GM12878 (cell line): ENCODE measurements around the gene GALE. TPM values are rescaled to one million over a fixed set of nuclear protein-coding genes. Genes with fewer than 3 reads are reported as not detected.
A peak's percentile ranks its signal among the peaks of the same experiment; 100 is the strongest.

Experiments used
- ATAC-seq: fragments of 200-7000 bp; cut with Tn5 transposase; 3 replicates; pipeline ENCODE4 v1.9.1; 2020; ENCODE audit warnings: mild to moderate bottlenecking, moderate library complexity
- BruUV-seq: library from RNA; stranded (reverse); fragments of 400-500 nt; replicated peaks from 2 replicates; lab custom pipeline; 2021; lab: Mats Ljungman, UMichigan
- CTCF ChIA-PET: fragments of 300-600 bp; sonication (Branson Sonifier 250); formaldehyde crosslinking; extraction: SDS; loops from one replicate; lab custom pipeline; 2021; ENCODE audit warnings: inconsistent platforms; lab: Yijun Ruan, JAX
- POLR2A ChIA-PET: fragments of 350-600 bp; formaldehyde crosslinking; extraction: SDS; loops from one replicate; lab custom pipeline; 2021; ENCODE audit warnings: inconsistent platforms; lab: Charles Lee
- RAD21 ChIA-PET: fragments of 300-600 bp; sonication (Branson Sonifier 250); formaldehyde crosslinking; loops from one replicate; lab custom pipeline; 2023; ENCODE audit warnings: antibody characterized with exemption; ENCODE audit not compliant: unreplicated experiment; lab: Charles Lee
- SMC1A ChIA-PET: fragments of 300-600 bp; sonication (Branson Sonifier 250); formaldehyde crosslinking; loops from one replicate; lab custom pipeline; 2023; ENCODE audit not compliant: unreplicated experiment, uncharacterized antibody; lab: Charles Lee
- DNase-seq: peaks from one replicate; pipeline ENCODE4 v3.0.0-alpha.2; 2011; ENCODE audit warnings: low read depth, low spot score
- FAIRE-seq: peaks from 3 replicates; lab custom pipeline; 2011; peaks lifted over from hg19 to GRCh38; lab: Jason Lieb, UNC
- H2AFZ ChIP-seq: 2 replicates; pipeline ENCODE4 v1.6.0; 2011; ENCODE audit warnings: low read depth, low read length, control low read depth; ENCODE audit not compliant: control insufficient read depth
- H3K27ac ChIP-seq: 2 replicates; pipeline ENCODE4 v1.5.1; 2011; ENCODE audit warnings: control low read depth; ENCODE audit not compliant: control insufficient read depth, insufficient read depth
- H3K27me3 ChIP-seq, 2 experiments: replicated peaks in 1 of 2; 2 replicates each; pipeline versions ENCODE4 v1.6.0 to v1.6.1; 2011; ENCODE audit warnings: low read length in 1 of 2; ENCODE audit not compliant: control insufficient read depth in 2 of 2, insufficient read depth in 2 of 2
- H3K36me3 ChIP-seq, 2 experiments: 2 replicates each; pipeline ENCODE4 v1.5.1; 2011; ENCODE audit warnings: low read length in 1 of 2; ENCODE audit not compliant: control insufficient read depth in 2 of 2, insufficient read depth in 2 of 2
- H3K4me1 ChIP-seq: 2 replicates; pipeline ENCODE4 v1.6.1; 2011; ENCODE audit warnings: mild to moderate bottlenecking, low read length, moderate library complexity, mixed read lengths; ENCODE audit not compliant: control insufficient read depth, insufficient read depth
- H3K4me2 ChIP-seq: 2 replicates; pipeline ENCODE4 v1.6.0; 2011; ENCODE audit warnings: control low read depth; ENCODE audit not compliant: control insufficient read depth, insufficient read depth
- H3K4me3 ChIP-seq: fragments of 200-600 bp; sonication (generic); 2 replicates; pipeline ENCODE4 v1.5.1; 2016
- H3K79me2 ChIP-seq: 2 replicates; pipeline ENCODE4 v1.6.0; 2011; ENCODE audit warnings: low read length; ENCODE audit not compliant: control insufficient read depth, insufficient read depth
- H3K9ac ChIP-seq: 2 replicates; pipeline ENCODE4 v1.8.0; 2011; ENCODE audit warnings: low read length, control low read depth, mixed read lengths; ENCODE audit not compliant: control insufficient read depth, insufficient read depth
- H3K9me3 ChIP-seq: replicated peaks from 3 replicates; pipeline ENCODE4 v1.5.1; 2011; ENCODE audit warnings: mild to moderate bottlenecking, low read length; ENCODE audit not compliant: control insufficient read depth, insufficient read depth
- H4K20me1 ChIP-seq: 2 replicates; pipeline ENCODE4 v1.6.0; 2011; ENCODE audit not compliant: control insufficient read depth, insufficient read depth
- ATF3 ChIP-seq: IDR thresholded peaks from 2 replicates; pipeline ENCODE4 v1.6.1; 2011; ENCODE audit warnings: low read depth, mild to moderate bottlenecking, low read length, moderate library complexity, borderline replicate concordance; ENCODE audit errors: extremely low read depth
- IRF4 ChIP-seq: IDR thresholded peaks from 2 replicates; pipeline ENCODE4 v1.6.1; 2011; ENCODE audit warnings: low read depth, low read length
- NFYA ChIP-seq: IDR thresholded peaks from 2 replicates; pipeline ENCODE4 v1.6.1; 2011; ENCODE audit warnings: low read depth, mild to moderate bottlenecking, low read length, improper control_type of control experiment, borderline replicate concordance
- NR2F1 ChIP-seq: fragments of 450-650 bp; conservative IDR thresholded peaks from 2 replicates; pipeline ENCODE4 v1.6.1; 2017; ENCODE audit warnings: mild to moderate bottlenecking
- RAD21 ChIP-seq: IDR thresholded peaks from 2 replicates; pipeline ENCODE4 v1.6.1; 2011; ENCODE audit warnings: mild to moderate bottlenecking, low read depth, low read length, moderate library complexity; ENCODE audit not compliant: insufficient read depth
- SMARCA5 ChIP-seq: fragments of 450-650 bp; IDR thresholded peaks from 2 replicates; pipeline ENCODE4 v1.6.1; 2017; ENCODE audit warnings: mild to moderate bottlenecking
- SMC3 ChIP-seq: IDR thresholded peaks from 2 replicates; pipeline ENCODE4 v1.6.1; 2011; ENCODE audit warnings: low read length, improper control_type of control experiment, borderline replicate concordance
- YY1 ChIP-seq: IDR thresholded peaks from 2 replicates; pipeline ENCODE4 v1.6.1; 2011; ENCODE audit warnings: low read depth, mild to moderate bottlenecking, low read length
- ZNF24 ChIP-seq: fragments of 450-650 bp; IDR thresholded peaks from 2 replicates; pipeline ENCODE4 v1.6.1; 2017; ENCODE audit warnings: antibody characterized with exemption, mild to moderate bottlenecking
- WGBS: methylation state at CpG from one replicate; pipeline ENCODE4 v1.1.6; 2016; ENCODE audit warnings: low lambda C conversion rate; ENCODE audit not compliant: insufficient replicate concordance, insufficient coverage; ENCODE audit errors: missing lambda C conversion rate; 5-methylcytosine and 5-hydroxymethylcytosine counted together
- in situ Hi-C: fragments of 300-500 bp; cut with MboI; formaldehyde crosslinking; loops from 9 replicates; pipeline ENCODE4 v1.14.3; 2018; ENCODE audit warnings: mixed read lengths
- intact Hi-C: fragments of 100-400 bp; cut with micrococcal nuclease; formaldehyde crosslinking; loops from one replicate; pipeline ENCODE4 v1.14.2; 2022; ENCODE audit not compliant: unreplicated experiment
- polyA plus RNA-seq, 11 experiments: library from polyadenylated mRNA; depleted of rRNA in 4 of 11; unstranded in 6 of 11; stranded (reverse) in 5 of 11; fragments of >200 nt; fragmentation: Nextera tagmentation in 4 of 11; fragmentation: Illumina TruSeq in 1 of 11; extraction: Ambion mirVana in 4 of 11; extraction: Trizol in 1 of 11; gene quantifications; 1 replicate in 1 of 11; 2 replicates in 10 of 11; pipeline versions ENCODE4 v1.2.1 to v1.2.3, GENCODE V29; 2011 to 2016; ENCODE audit warnings: inconsistent platforms in 2 of 11, missing spikeins in 2 of 11, low read depth in 1 of 11
- total RNA-seq, 4 experiments: library from RNA; depleted of rRNA in 3 of 4; stranded (reverse); fragments of >200 nt in 3 of 4; fragmentation: Illumina TruSeq in 1 of 4; extraction: Trizol in 1 of 4; gene quantifications; 2 replicates each; pipeline versions ENCODE4 v1.2.1 to v1.2.3, GENCODE V29; 2013 to 2021
- TF ChIP-seq, protein P1 (sequence below), 3 experiments: IDR thresholded peaks in 2 of 3; conservative IDR thresholded peaks in 1 of 3; 2 replicates each; pipeline ENCODE4 v1.5.1; 2011; ENCODE audit warnings: low read depth in 3 of 3, low read length in 3 of 3, mild to moderate bottlenecking in 3 of 3, control low read depth in 2 of 3, moderate library complexity in 2 of 3, inconsistent platforms in 1 of 3, mixed read lengths in 1 of 3; ENCODE audit not compliant: control insufficient read depth in 2 of 3, insufficient read depth in 1 of 3; ENCODE audit errors: extremely low read depth in 1 of 3

Gene GALE
- total and polyA plus RNA-seq, 10 of the 15 experiments (the other 5 are each of a cell fraction or from before 2014, with no cell fraction given), result 4.2 to 93.7 (median 40.4) TPM

- 0 out of 2 replicates have a peak, but pooled peaks have one; percentile 22 for TF ChIP-seq IRF4
- peak; percentile 58; the same call in 1 of the 2 replicates for TF ChIP-seq SMARCA5
- TF ChIP-seq YY1, result peak; percentile 73; the same call in 1 of the 2 replicates
- TF ChIP-seq, protein P1, sequence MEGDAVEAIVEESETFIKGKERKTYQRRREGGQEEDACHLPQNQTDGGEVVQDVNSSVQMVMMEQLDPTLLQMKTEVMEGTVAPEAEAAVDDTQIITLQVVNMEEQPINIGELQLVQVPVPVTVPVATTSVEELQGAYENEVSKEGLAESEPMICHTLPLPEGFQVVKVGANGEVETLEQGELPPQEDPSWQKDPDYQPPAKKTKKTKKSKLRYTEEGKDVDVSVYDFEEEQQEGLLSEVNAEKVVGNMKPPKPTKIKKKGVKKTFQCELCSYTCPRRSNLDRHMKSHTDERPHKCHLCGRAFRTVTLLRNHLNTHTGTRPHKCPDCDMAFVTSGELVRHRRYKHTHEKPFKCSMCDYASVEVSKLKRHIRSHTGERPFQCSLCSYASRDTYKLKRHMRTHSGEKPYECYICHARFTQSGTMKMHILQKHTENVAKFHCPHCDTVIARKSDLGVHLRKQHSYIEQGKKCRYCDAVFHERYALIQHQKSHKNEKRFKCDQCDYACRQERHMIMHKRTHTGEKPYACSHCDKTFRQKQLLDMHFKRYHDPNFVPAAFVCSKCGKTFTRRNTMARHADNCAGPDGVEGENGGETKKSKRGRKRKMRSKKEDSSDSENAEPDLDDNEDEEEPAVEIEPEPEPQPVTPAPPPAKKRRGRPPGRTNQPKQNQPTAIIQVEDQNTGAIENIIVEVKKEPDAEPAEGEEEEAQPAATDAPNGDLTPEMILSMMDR (IDR thresholded peaks at IDR 0.05 in 2 of 3, conservative IDR thresholded peaks at IDR 0.05 in 1 of 3; ENCODE audit: control insufficient read depth in 2 of 3, extremely low read depth in 1 of 3, insufficient read depth in 1 of 3, low read depth in 3 of 3, low read length in 3 of 3), result peak; percentile 97 to 98 (median 98); a peak in 5 of 6 replicates
- no peak for TF ChIP-seq NR2F1
- no peak for TF ChIP-seq ATF3
- peak; percentile 91 for TF ChIP-seq RAD21
- TF ChIP-seq ZNF24, result peak; percentile 96
- no peak for TF ChIP-seq NFYA
- TF ChIP-seq SMC3, result peak; percentile 92
- Histone ChIP-seq H3K27me3 (no peaks in the 10 kb centered on the region), H3K27ac (no peak overlapping the region), H2AFZ (0 out of 2 replicates have a peak overlapping the region, but pooled peaks have one; percentile 11), H3K79me2 (peaks cover 6% of the 10 kb centered on the region), H4K20me1 (no peaks in the 10 kb centered on the region), H3K4me1 (peaks cover 12% of the 10 kb centered on the region), H3K36me3 (peaks cover 0 to 3% of the 10 kb centered on the region in 2 experiments; a peak in 1 of 4 replicates), H3K4me2 (peak overlapping the region; percentile 21; the same call in 1 of the 2 replicates), H3K9me3 (no peaks in the 10 kb centered on the region), H3K4me3 (no peak overlapping the region), H3K9ac (no peak overlapping the region)
- intact Hi-C loops (loop anchor here (1.0 to 10.0 kb wide), 2 partner anchors 144 to 253 kb away; no protein-coding TSS in a partner anchor), in situ Hi-C loops (loop anchor here (5.0 kb wide), 1 partner anchor 145 kb away; no protein-coding TSS in a partner anchor)
- DNase-seq (peak; percentile 27), FAIRE-seq (peak; percentile 95), ATAC-seq (peak; percentile 99)
- ChIA-PET SMC1A (interaction anchor here (0.7 to 2.9 kb wide), 22 partner anchors 8 to 621 kb away, joined by 3 to 69 read pairs (median 5); partner anchors contain the start of genes CNR2, GALE and RPL11), RAD21 (interaction anchor here (0.6 to 2.7 kb wide), 25 partner anchors 8 to 339 kb away, joined by 3 to 80 read pairs (median 3); partner anchors contain the start of genes CNR2, HMGCL, LYPLA2 and MYOM3), CTCF (interaction anchor here (0.6 to 9.3 kb wide), 69 partner anchors 8 to 748 kb away, joined by 3 to 130 read pairs (median 4); partner anchors contain the start of genes CNR2, GALE and PITHD1), POLR2A (interaction anchor here (0.5 to 1.2 kb wide), 6 partner anchors 9 to 508 kb away, joined by 3 to 5 read pairs (median 4); partner anchors contain the start of gene HMGCL)
- 11% methylated on average over 14 of the region's 14 CpGs for WGBS
- no TSS peak for BruUV-seq
Observed at GRCh38 chr1:23772049-23772853, 28.3 kb downstream of the GALE start.
